VCaP (cell line): Measurements from ENCODE around the gene DIPK1A.

Experiments
- H3K27ac ChIP-seq: fragments of 450-650 bp; 2 replicates; pipeline ENCODE4 v1.5.1; 2017
- CTCF ChIP-seq: fragments of 450-650 bp; conservative IDR thresholded peaks from 2 replicates; pipeline ENCODE4 v1.5.1; 2017; ENCODE audit warnings: mild to moderate bottlenecking, moderate library complexity

Gene DIPK1A

GRCh38 chr1:92797961-92798360 is 163.3 kb downstream of the DIPK1A start:
- TF ChIP-seq CTCF: no peak
- no peak overlapping the region for H3K27ac ChIP-seq

DNA sequence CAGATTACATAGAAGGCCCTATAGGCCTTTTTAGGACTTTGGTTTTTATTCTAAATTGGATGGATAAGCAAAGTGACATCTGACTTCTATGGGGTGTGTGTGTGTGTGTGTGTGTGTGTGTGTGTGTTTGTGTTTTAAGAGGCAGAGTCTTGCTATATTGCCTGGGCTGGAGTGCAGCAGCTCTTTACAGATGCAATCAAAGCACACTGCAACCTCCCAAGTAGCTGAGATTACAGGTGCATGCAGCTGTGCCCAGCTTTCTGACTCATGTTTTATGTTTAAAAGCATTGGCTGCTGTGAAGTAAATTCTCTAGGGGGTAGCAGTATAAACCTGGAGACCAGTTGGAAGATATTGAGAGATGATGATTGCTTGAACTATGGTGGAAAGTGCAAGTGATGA is 164.0 kb downstream of the DIPK1A start:
- no peak for TF ChIP-seq CTCF
- no peak overlapping the region for H3K27ac ChIP-seq

DNA sequence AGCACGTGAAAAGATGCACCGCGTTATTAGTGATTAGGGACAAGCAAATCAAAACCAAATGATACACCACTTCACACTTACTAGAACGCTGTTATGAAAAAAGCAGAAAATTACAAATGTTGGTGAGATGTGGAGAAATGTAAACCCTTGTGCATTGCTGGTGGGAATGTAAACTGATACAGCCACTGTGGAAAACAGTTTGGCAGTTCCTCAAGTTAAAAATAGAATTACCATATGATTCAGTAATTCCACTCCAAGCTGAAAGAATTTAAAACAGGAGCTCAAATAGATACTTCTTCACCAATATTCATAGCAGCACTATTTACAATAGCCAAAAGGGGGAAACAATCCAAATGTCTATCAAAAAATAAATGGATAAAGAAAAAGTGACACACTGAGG is 166.1 kb downstream of the DIPK1A start:
- no peak overlapping the region for H3K27ac ChIP-seq

GRCh38 chr1:92792340-92792782 is 168.9 kb downstream of the DIPK1A start:
- no peak overlapping the region for H3K27ac ChIP-seq
- TF ChIP-seq CTCF: no peak

More for the DNA sequence above, 166.1 kb downstream of the DIPK1A start:
- TF ChIP-seq CTCF: no peak
